Adipocyte (in vitro differentiated cells): ENCODE data around the gene SCAF11.

Experiments used
- DNase-seq: peaks from one replicate; pipeline ENCODE4 v3.0.0-alpha.2; 2015; ENCODE audit warnings: low read depth
- H3K27me3 ChIP-seq: replicated peaks from 2 replicates; pipeline ENCODE4 v1.7.0; 2013; ENCODE audit warnings: mild to moderate bottlenecking, low read length, moderate library complexity; ENCODE audit not compliant: control insufficient read depth, insufficient read depth
- H3K36me3 ChIP-seq: 2 replicates; pipeline ENCODE4 v1.7.0; 2013; ENCODE audit warnings: low read length, mild to moderate bottlenecking, moderate library complexity; ENCODE audit not compliant: control insufficient read depth, insufficient read depth, severe bottlenecking
- H3K4me1 ChIP-seq: 2 replicates; pipeline ENCODE4 v1.7.0; 2013; ENCODE audit warnings: mild to moderate bottlenecking, low read length, moderate library complexity; ENCODE audit not compliant: control insufficient read depth, insufficient read depth
- H3K4me3 ChIP-seq: 2 replicates; pipeline ENCODE4 v1.7.0; 2013; ENCODE audit warnings: mild to moderate bottlenecking, low read length, moderate library complexity
- H3K9ac ChIP-seq: 2 replicates; pipeline ENCODE4 v1.7.0; 2013; ENCODE audit warnings: mild to moderate bottlenecking, low read length, moderate library complexity
- H3K9me3 ChIP-seq: 2 replicates; pipeline ENCODE4 v1.7.0; 2013; ENCODE audit warnings: mild to moderate bottlenecking, low read length, moderate library complexity; ENCODE audit not compliant: control insufficient read depth

SCAF11 gene

DNA sequence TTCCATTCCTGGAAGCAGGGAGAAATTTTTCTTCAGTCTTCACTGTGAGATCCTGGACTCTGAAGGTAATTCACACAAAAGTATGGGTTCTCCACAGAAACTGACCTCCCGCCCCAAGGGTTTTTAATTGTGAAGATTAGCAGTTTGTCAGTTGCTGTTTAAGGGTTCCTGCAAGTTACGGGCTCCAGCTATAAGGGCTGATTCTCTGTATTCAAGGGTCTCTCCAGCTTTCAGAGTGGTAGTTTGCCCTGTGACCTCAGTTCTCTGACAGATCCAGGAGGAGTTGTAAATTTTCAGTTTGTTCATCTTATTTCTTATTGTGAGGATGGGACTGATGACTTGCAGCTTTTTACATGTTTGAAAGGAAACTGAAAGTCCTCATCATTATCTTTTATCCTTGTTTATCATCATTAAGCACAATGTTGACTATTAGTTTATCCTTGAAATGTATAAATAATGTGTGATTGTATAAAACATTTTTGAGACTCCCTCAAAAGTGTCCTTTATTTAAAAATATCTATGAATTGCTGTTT, 110.9 kb downstream of the SCAF11 start:
- no peaks in the 10 kb centered on the region for H3K27me3 ChIP-seq
- no peak overlapping the region for H3K4me3 ChIP-seq
- H3K36me3 ChIP-seq = peaks cover 27% of the 10 kb centered on the region
- no peaks in the 10 kb centered on the region for H3K9me3 ChIP-seq
- no peak overlapping the region for H3K9ac ChIP-seq
- DNase-seq = no peak
- no peaks in the 10 kb centered on the region for H3K4me1 ChIP-seq

GRCh38 chr12:45878630-45879255, 111.6 kb downstream of the SCAF11 start:
- Histone ChIP-seq H3K36me3 (peaks cover 33% of the 10 kb centered on the region), H3K4me3 (no peak overlapping the region), H3K9ac (no peak overlapping the region), H3K9me3 (no peaks in the 10 kb centered on the region), H3K4me1 (no peaks in the 10 kb centered on the region), H3K27me3 (no peaks in the 10 kb centered on the region)
- peak; percentile 42 for DNase-seq

- DNase-seq = no peak
- peaks cover 33% of the 10 kb centered on the region for H3K36me3 ChIP-seq
- H3K4me3 ChIP-seq = no peak overlapping the region
- no peaks in the 10 kb centered on the region for H3K4me1 ChIP-seq
- no peaks in the 10 kb centered on the region for H3K9me3 ChIP-seq
- no peaks in the 10 kb centered on the region for H3K27me3 ChIP-seq
- no peak overlapping the region for H3K9ac ChIP-seq
These were observed 113.3 kb downstream of the SCAF11 start for GRCh38 chr12:45877069-45877468.

DNA sequence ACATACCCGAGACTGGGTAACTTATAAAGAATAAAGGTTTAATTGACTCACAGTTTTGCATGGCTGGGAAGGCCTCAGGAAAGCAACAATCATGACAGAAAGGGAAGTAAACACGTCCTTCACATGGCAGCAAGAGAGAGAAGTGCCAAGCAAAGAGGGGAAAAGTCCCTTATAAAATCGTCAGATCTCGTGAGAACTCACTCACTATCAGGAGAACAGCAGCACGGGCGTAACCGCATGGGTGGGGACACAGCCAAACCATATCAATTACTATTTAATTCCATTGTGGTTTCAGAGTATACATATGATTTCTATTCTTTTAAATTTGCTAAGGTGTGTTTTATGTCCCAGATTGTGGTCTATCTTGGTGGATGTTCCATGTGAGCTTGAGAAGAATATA, 117.9 kb downstream of the SCAF11 start:
- no peaks in the 10 kb centered on the region for H3K9me3 ChIP-seq
- no peak overlapping the region for H3K9ac ChIP-seq
- DNase-seq = no peak
- no peaks in the 10 kb centered on the region for H3K27me3 ChIP-seq
- H3K4me3 ChIP-seq = no peak overlapping the region
- H3K4me1 ChIP-seq = no peaks in the 10 kb centered on the region
- H3K36me3 ChIP-seq = peaks cover 21% of the 10 kb centered on the region
